Neural cell (in vitro differentiated cells): ENCODE measurements around the gene LOXHD1. TPM values are rescaled to one million over a fixed set of nuclear protein-coding genes. Genes with fewer than 3 reads are reported as not detected.

Source experiments
- H2AFZ ChIP-seq: fragments of 200-600, 300-800 bp; sonication (generic), shearing (Covaris generic); 2 replicates; pipeline ENCODE4 v1.6.0; 2014; ENCODE audit warnings: low read depth, mild to moderate bottlenecking, antibody characterized with exemption, low read length, moderate library complexity
- H3F3A ChIP-seq: fragments of 200-600 bp; shearing (Covaris generic); 2 replicates; pipeline ENCODE4 v1.6.1; 2016; ENCODE audit warnings: mild to moderate bottlenecking, moderate library complexity, mixed read lengths, antibody characterized with exemption, low read length; ENCODE audit not compliant: insufficient read depth, poor library complexity, severe bottlenecking
- H3K27ac ChIP-seq: fragments of 200-600, 300-800 bp; sonication (generic), shearing (Covaris generic); 2 replicates; pipeline ENCODE4 v1.5.1; 2014; ENCODE audit warnings: mild to moderate bottlenecking, low read length, moderate library complexity
- H3K27me3 ChIP-seq: fragments of 300-800, 200-600 bp; sonication (generic), shearing (Covaris generic); 2 replicates; pipeline ENCODE4 v1.6.0; 2014; ENCODE audit warnings: mild to moderate bottlenecking, low read depth, low read length, moderate library complexity; ENCODE audit not compliant: insufficient read depth
- H3K36me3 ChIP-seq: fragments of 300-800, 200-600 bp; sonication (generic), shearing (Covaris generic); 2 replicates; pipeline ENCODE4 v1.5.1; 2014; ENCODE audit warnings: mild to moderate bottlenecking, antibody characterized with exemption, low read length, moderate library complexity; ENCODE audit not compliant: insufficient read depth
- H3K4me2 ChIP-seq: fragments of 300-800, 200-600 bp; sonication (generic), shearing (Covaris generic); 2 replicates; pipeline ENCODE4 v1.6.0; 2014; ENCODE audit warnings: mild to moderate bottlenecking, low read length
- H3K4me3 ChIP-seq: fragments of 300-800, 200-600 bp; sonication (generic), shearing (Covaris generic); 2 replicates; pipeline ENCODE4 v1.5.1; 2014; ENCODE audit warnings: mild to moderate bottlenecking, low read length, moderate library complexity
- H3K79me2 ChIP-seq: fragments of 200-600 bp; shearing (Covaris generic); replicated peaks from 2 replicates; pipeline ENCODE4 v1.6.0; 2014; ENCODE audit warnings: mild to moderate bottlenecking, low read length, moderate library complexity; ENCODE audit not compliant: insufficient read depth
- H3K9ac ChIP-seq: fragments of 300-800, 200-600 bp; sonication (generic), shearing (Covaris generic); 2 replicates; pipeline ENCODE4 v1.6.1; 2016; ENCODE audit warnings: mild to moderate bottlenecking, low read length, mixed read lengths
- H3K9me2 ChIP-seq: fragments of 200-600 bp; shearing (Covaris generic); 2 replicates; pipeline ENCODE4 v1.6.1; 2016; ENCODE audit warnings: mild to moderate bottlenecking, low read length, mixed read lengths; ENCODE audit not compliant: insufficient read depth
- H3K9me3 ChIP-seq: fragments of 200-600, 300-800 bp; sonication (generic), shearing (Covaris generic); 2 replicates; pipeline ENCODE4 v1.6.1; 2016; ENCODE audit warnings: mild to moderate bottlenecking, mixed run types, low read length, moderate library complexity, mixed read lengths
- H4K20me1 ChIP-seq: fragments of 200-600 bp; shearing (Covaris generic); 2 replicates; pipeline ENCODE4 v1.6.1; 2016; ENCODE audit warnings: mild to moderate bottlenecking, mixed run types; ENCODE audit not compliant: insufficient read depth
- CTCF ChIP-seq: fragments of 450-650 bp; IDR thresholded peaks from 2 replicates; pipeline ENCODE4 v1.5.1; 2014; ENCODE audit warnings: antibody characterized with exemption, mild to moderate bottlenecking, moderate library complexity; ENCODE audit not compliant: poor library complexity, severe bottlenecking
- EP300 ChIP-seq: fragments of 450-650 bp; conservative IDR thresholded peaks from 2 replicates; pipeline ENCODE4 v1.6.1; 2014; ENCODE audit warnings: antibody characterized with exemption, mild to moderate bottlenecking, moderate library complexity; ENCODE audit not compliant: poor library complexity, severe bottlenecking
- EZH2 ChIP-seq: fragments of 200-600, 300-800 bp; shearing (Covaris generic), sonication (generic); IDR thresholded peaks from 2 replicates; pipeline ENCODE4 v1.6.1; 2014; ENCODE audit warnings: antibody characterized with exemption, low read length, borderline replicate concordance, mild to moderate bottlenecking; ENCODE audit not compliant: insufficient read depth, poor library complexity, severe bottlenecking
- MXI1 ChIP-seq: fragments of 450-650 bp; conservative IDR thresholded peaks from 2 replicates; pipeline ENCODE4 v1.6.1; 2014; ENCODE audit warnings: antibody characterized with exemption, mild to moderate bottlenecking; ENCODE audit not compliant: poor library complexity, severe bottlenecking
- POLR2AphosphoS5 ChIP-seq: IDR thresholded peaks from 2 replicates; pipeline ENCODE4 v1.6.1; 2012
- RAD21 ChIP-seq: fragments of 450-650 bp; conservative IDR thresholded peaks from 2 replicates; pipeline ENCODE4 v1.6.1; 2014; ENCODE audit warnings: antibody characterized with exemption, mild to moderate bottlenecking, moderate library complexity
- REST ChIP-seq: IDR thresholded peaks from 2 replicates; pipeline ENCODE4 v1.6.1; 2012; ENCODE audit warnings: borderline replicate concordance
- SMC3 ChIP-seq: fragments of 450-650 bp; conservative IDR thresholded peaks from 2 replicates; pipeline ENCODE4 v1.6.1; 2014; ENCODE audit warnings: antibody characterized with exemption, mild to moderate bottlenecking, moderate library complexity; ENCODE audit not compliant: poor library complexity
- TAF1 ChIP-seq: IDR thresholded peaks from 2 replicates; pipeline ENCODE4 v1.6.1; 2012; ENCODE audit warnings: low read depth
- polyA plus RNA-seq: library from polyadenylated mRNA; depleted of rRNA; stranded (reverse); fragments of >200 nt; gene quantifications from 2 replicates; pipeline ENCODE4 v1.2.3, GENCODE V29; 2014

Gene LOXHD1
- polyA plus RNA-seq, 1 donor from 2014 or later, result not detected

- Histone ChIP-seq H2AFZ (no peak overlapping the region), H3K4me3 (no peak overlapping the region), H3K79me2 (no peaks in the 10 kb centered on the region), H4K20me1 (no peaks in the 10 kb centered on the region), H3F3A (no peaks in the 10 kb centered on the region), H3K27ac (no peak overlapping the region), H3K9ac (no peak overlapping the region), H3K4me2 (no peak overlapping the region), H3K36me3 (no peaks in the 10 kb centered on the region), H3K9me2 (no peaks in the 10 kb centered on the region), H3K27me3 (no peaks in the 10 kb centered on the region), H3K9me3 (no peaks in the 10 kb centered on the region)
- no peak for TF ChIP-seq EP300
- no peak for TF ChIP-seq POLR2AphosphoS5
- no peak for TF ChIP-seq SMC3
- no peak for TF ChIP-seq MXI1
- TF ChIP-seq TAF1, result no peak
- TF ChIP-seq REST, result no peak
- TF ChIP-seq RAD21, result no peak
- no peak for TF ChIP-seq CTCF
- no peak for TF ChIP-seq EZH2
These were observed 172.0 kb downstream of the LOXHD1 start for GRCh38 chr18:46484971-46485370.

GRCh38 chr18:46482831-46483230, 174.2 kb downstream of the LOXHD1 start:
- Histone ChIP-seq H3K4me2 (no peak overlapping the region), H3K36me3 (no peaks in the 10 kb centered on the region), H3F3A (no peaks in the 10 kb centered on the region), H4K20me1 (no peaks in the 10 kb centered on the region), H2AFZ (no peak overlapping the region), H3K79me2 (no peaks in the 10 kb centered on the region), H3K9ac (no peak overlapping the region), H3K4me3 (no peak overlapping the region), H3K9me3 (no peaks in the 10 kb centered on the region), H3K27ac (no peak overlapping the region), H3K9me2 (no peaks in the 10 kb centered on the region), H3K27me3 (no peaks in the 10 kb centered on the region)
- TF ChIP-seq SMC3, result no peak
- TF ChIP-seq EZH2, result no peak
- TF ChIP-seq MXI1, result no peak
- no peak for TF ChIP-seq POLR2AphosphoS5
- no peak for TF ChIP-seq RAD21
- TF ChIP-seq CTCF, result no peak
- TF ChIP-seq TAF1, result no peak
- no peak for TF ChIP-seq REST
- no peak for TF ChIP-seq EP300
